ENCODE data around the gene PAK5. TPM values are rescaled to one million over a fixed set of nuclear protein-coding genes. Genes with fewer than 3 reads are reported as not detected.

The PAK5 gene
- total and polyA plus RNA-seq, 9 of the 15 experiments (the other 6 are each of a cell fraction or from before 2014, with no cell fraction given), result not detected

GRCh38 chr20:9583151-9583550, 255.7 kb downstream of the PAK5 start:
- H3K4me1 ChIP-seq (replicated peaks in 1 of 2; ENCODE audit: control insufficient read depth in 2 of 2, insufficient read depth in 2 of 2, low read length in 2 of 2), result no peaks in the 10 kb centered on the region
- in situ Hi-C loops (cut with MboI), result no loop called here
- H3K36me3 ChIP-seq (ENCODE audit: control insufficient read depth, insufficient read depth, low read length), result no peaks in the 10 kb centered on the region
- FAIRE-seq, result no peak
- no peak overlapping the region for H3K9ac ChIP-seq (ENCODE audit: insufficient read depth in 1 of 2, low read depth in 2 of 2, low read length in 2 of 2)
- H3K27ac ChIP-seq (ENCODE audit: extremely low read depth, low read depth, low read length), result no peak overlapping the region
- intact Hi-C loops (cut with micrococcal nuclease), result no loop called here
- DNase-seq (ENCODE audit: extremely low read depth in 1 of 4, low spot score in 3 of 4), result no peak
- ChIA-PET POLR2A (no interaction called here), CTCF (ENCODE audit: low intra/inter-chr PET ratio) (no interaction called here)
- TF ChIP-seq ZKSCAN1 (IDR thresholded peaks at IDR 0.05; ENCODE audit: low read depth, low read length), result no peak
- no peak for TF ChIP-seq ZNF717 (CRISPR knock-in tag; IDR thresholded peaks at IDR 0.05)
- TF ChIP-seq ZNF778 (CRISPR knock-in tag; IDR thresholded peaks at IDR 0.05), result no peak
- no peak for TF ChIP-seq CHD2 (IDR thresholded peaks at IDR 0.05; ENCODE audit: low read depth, low read length)
- no peak for TF ChIP-seq TOE1 (IDR thresholded peaks at IDR 0.05; ENCODE audit: borderline replicate concordance)
- no peak for TF ChIP-seq TOE1 (CRISPR knock-in tag; IDR thresholded peaks at IDR 0.05; ENCODE audit: borderline replicate concordance, low read depth)
- no peak for TF ChIP-seq RBM25 (IDR thresholded peaks at IDR 0.05; ENCODE audit: low read depth, low read length, severe bottlenecking)
- no peak for TF ChIP-seq CREB3L1 (IDR thresholded peaks at IDR 0.05; ENCODE audit: borderline replicate concordance, low read depth)
- TF ChIP-seq ELF1 (tag; IDR thresholded peaks at IDR 0.05), result no peak
- H4K20me1 ChIP-seq (replicated peaks; ENCODE audit: control insufficient read depth, insufficient read depth, low read length), result no peaks in the 10 kb centered on the region
- H3K4me3 ChIP-seq, result no peak overlapping the region
- no peaks in the 10 kb centered on the region for H3K9me1 ChIP-seq (ENCODE audit: control insufficient read depth, insufficient read depth, low read length)
- no peak overlapping the region for H3K4me2 ChIP-seq (ENCODE audit: insufficient read depth, low read length)
- no peak for ATAC-seq
- H3K9me3 ChIP-seq (replicated peaks; ENCODE audit: control insufficient read depth, insufficient read depth, low read depth, low read length), result no peaks in the 10 kb centered on the region
- H3K79me2 ChIP-seq (ENCODE audit: control insufficient read depth, insufficient read depth, low read length), result no peaks in the 10 kb centered on the region
- no peak overlapping the region for H2AFZ ChIP-seq (ENCODE audit: low read depth, low read length)
- H3K27me3 ChIP-seq (ENCODE audit: control insufficient read depth in 2 of 2, insufficient read depth in 2 of 2, low read length in 2 of 2), result no peaks in the 10 kb centered on the region
- no TSS peak for BruUV-seq (replicated peaks)
